NCI-H524 treated with DMSO at 0.1 percent for 48 hours (cell line): ENCODE data around the gene FAM171A1.
"Not testable (repeated sequence)": the region's sequence is repeated elsewhere in the genome, so short reads cannot be mapped to it uniquely, and the experiment has no call there.

Experiments
- DNase-seq: peaks from one replicate; lab custom pipeline; 2025; lab: John Stamatoyannopoulos, UW

FAM171A1 gene

GRCh38 chr10:15208221-15208620 is 162.9 kb downstream of the FAM171A1 start:
- DNase-seq, result no peak

GRCh38 chr10:15207410-15207809 is 163.7 kb downstream of the FAM171A1 start:
- DNase-seq, result not testable (repeated sequence)

GRCh38 chr10:15202639-15203038 is 168.4 kb downstream of the FAM171A1 start:
- no peak for DNase-seq

DNA sequence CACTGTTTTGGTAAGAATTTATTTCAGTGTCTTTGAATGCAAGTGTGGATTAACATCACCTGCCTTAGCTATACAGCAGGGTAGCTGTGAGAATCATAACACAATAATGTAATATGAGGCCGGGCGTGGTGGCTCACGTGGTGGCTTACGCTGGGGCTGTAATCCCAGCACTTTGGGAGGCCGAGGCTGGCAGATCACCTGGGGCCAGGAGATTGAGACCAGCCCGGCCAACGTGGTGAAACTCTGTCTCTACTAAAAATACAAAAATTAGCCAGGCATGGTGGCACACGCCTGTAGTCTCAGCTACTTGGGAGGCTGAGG is 168.8 kb downstream of the FAM171A1 start:
- DNase-seq, result not testable (repeated sequence)

DNA sequence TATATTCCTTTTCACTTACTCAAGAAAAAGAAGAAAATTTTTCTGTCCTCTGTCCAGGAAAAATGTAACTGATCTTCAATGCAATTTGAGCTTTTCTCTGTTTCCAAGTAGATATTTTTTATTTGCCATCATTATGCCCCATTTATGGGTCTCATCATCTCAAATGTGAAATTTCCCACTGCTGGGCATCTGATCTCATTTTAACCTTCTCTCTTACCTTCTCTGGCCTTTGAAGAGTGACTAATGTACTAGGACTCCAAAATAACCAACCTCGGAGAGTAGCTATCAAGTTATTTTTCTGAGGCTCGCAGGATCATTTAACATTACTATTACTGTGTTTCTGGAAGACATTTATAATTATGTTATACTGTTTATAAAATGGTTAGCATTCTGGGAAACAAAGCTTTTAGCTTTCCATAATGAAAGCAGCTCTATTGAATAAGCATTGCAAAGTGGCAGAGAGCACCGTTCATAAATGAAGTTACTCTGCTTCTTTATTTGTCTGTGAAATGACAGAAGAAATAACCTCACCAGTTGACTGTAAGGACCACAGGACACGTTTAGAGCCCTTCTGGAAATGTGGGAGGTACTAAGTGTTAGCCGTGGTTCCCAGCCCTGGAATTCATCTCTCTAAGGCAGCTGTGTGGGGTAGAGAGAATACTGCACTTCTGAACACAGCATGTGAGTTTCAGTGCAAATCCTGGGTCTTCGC is 169.3 kb downstream of the FAM171A1 start:
- DNase-seq, result no peak

- no peak for DNase-seq
Observed at GRCh38 chr10:15200626-15201025, 170.5 kb downstream of the FAM171A1 start.

DNA sequence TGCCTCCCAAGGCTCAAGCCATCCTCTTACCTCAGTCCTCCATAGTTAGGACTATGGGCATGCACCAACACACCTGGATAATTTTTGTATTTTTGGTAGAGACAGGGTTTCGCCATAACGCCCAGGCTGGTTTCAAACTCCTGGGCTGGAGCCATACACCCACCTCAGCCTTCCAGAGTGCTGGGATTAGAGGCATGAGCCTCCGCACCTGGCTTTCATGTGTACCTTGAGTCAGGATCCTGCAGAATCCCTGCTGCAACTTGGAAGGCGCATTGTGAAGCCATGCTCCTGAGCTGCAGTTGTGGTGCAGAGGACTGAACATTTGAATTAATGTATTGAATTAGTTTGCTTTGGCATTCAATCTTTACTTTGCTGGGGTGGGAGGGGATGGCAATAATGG is 173.2 kb downstream of the FAM171A1 start:
- DNase-seq, result no peak

DNA sequence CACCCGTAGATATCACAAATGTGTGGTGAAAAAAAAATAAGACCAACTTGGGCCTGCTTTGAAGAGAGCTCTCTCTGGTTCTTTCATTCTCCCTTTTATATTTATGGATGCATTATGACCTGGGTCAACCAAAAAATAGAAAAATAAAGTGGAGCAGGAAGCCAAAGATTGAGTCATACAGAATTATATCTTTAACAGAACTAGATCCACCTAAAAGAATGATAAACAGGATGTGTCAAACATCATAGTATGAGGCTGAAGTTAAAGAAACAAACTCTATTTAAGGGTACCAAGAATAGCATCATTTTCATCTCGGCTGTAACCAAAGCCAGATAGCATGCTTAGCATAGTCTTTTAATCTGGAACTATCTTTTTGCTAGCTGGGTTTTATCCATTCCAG is 173.8 kb downstream of the FAM171A1 start:
- DNase-seq, result no peak

- no peak for DNase-seq
Observed at GRCh38 chr10:15196021-15196834, 174.9 kb downstream of the FAM171A1 start.

DNA sequence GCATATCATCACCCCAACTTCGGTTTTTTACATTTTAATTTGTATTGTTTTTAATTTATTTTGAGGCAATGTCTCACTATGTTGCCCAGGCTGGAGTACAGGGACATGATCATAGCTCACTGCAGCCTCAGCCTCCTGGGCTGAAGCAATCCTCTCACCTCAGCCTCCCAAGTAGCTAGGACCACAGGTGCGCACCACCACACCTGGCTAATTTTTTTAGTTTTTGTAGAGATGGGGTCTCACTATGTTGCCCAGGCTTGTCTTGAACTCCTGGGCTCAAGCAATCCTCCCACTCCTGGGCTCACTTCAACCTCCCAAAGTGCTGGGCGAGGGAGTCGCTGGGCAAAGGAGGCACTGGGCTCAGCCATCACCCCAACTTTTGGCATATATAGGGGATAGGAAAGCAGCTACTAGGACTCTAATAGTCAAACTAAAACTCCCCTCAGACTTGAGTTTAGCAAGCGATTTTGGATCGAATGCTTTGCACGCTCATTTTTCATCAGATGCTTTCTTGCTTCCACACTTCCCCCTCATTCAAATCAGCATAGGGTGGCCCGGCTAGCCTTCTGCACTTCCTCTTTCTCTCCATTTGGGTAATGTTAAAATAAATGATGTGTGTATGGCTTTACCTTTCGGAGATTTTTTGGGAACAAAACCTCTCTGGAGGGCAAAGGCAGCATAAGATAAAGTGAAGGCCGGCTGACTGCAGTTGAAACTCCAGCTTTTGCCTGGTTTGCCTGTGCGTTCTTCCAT is 181.8 kb downstream of the FAM171A1 start:
- DNase-seq, result no peak

- no peak for DNase-seq
Observed at GRCh38 chr10:15188603-15189002, 182.5 kb downstream of the FAM171A1 start.

GRCh38 chr10:15183689-15184481 is 187.2 kb downstream of the FAM171A1 start:
- DNase-seq, result no peak

GRCh38 chr10:15182540-15183207 is 188.4 kb downstream of the FAM171A1 start:
- no peak for DNase-seq

GRCh38 chr10:15181576-15182156 is 189.4 kb downstream of the FAM171A1 start:
- no peak for DNase-seq

- DNase-seq, result no peak
Observed at GRCh38 chr10:15180736-15181135, 190.4 kb downstream of the FAM171A1 start.

GRCh38 chr10:15176269-15176668 is 194.8 kb downstream of the FAM171A1 start:
- no peak for DNase-seq

DNA sequence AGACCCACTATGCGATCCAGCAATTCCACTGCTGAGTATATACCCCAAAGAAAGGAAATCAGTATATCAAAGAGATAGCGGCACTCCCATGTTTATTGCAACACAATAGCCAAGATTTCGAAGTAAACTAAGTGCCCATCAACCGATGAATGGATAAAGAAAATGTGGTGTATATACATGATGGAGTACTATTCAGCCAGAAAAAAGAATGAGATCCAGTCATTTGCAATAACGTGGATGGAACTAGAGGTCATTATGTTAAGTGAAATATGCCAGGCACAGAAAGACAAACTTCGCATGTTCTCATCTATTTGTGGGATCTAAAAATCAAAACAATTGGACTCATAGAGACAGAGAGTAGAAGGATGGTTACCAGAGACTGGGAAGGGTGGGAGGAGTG is 195.5 kb downstream of the FAM171A1 start:
- DNase-seq, result no peak

- DNase-seq, result no peak
Observed at GRCh38 chr10:15172306-15172840, 198.7 kb downstream of the FAM171A1 start.

- no peak for DNase-seq
Observed at GRCh38 chr10:15169555-15170401, 201.3 kb downstream of the FAM171A1 start.
